ENCODE data around the gene DNHD1. TPM values are rescaled to one million over a fixed set of nuclear protein-coding genes. Genes with fewer than 3 reads are reported as not detected.

Gene DNHD1
- total RNA-seq, 1 experiment from 2014 or later, result 11.5 TPM

DNA sequence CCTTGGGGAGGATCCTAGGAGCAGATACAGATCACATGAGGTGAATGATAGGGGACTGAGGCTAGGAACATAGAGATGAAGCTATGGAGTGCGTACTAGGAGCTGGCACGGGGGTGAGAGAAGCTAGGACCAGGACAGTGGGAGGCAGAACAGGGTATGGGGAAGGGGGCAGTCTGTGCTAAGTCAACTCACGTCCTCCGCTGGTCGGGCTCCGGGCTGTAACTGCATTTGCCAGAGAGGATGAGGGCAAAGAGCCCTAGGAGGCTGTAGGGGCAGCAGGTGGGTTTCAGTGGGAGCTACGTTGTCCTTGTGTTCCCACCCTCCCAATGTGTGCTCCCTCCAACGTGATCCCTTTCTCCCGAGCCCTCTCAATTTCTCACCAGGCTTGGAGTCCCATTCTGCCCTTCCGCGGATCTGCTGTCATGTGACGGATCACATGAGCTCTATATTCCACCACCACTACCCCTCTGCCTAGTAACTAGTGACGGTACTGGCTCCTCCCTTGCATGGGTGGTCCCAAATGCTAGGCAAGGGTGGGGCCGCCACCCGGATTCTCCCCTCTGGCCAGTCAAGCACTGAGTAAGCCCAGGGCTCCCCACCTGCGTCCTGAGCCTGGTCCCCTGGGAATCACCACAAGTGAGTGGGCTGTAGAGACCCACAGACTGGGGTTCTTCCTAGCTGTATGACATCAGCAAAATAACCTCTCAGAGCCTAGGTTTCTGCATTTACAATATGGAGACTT lies 122.1 kb downstream of the DNHD1 start, which contains the start of gene TPP1:
Gene TPP1 (minus strand): TSS at position 419 of the 742 bp plus-strand sequence. CDS start 22 bp downstream, at position 397.
- ChIA-PET POLR2A (interaction anchor here (0.5 to 1.8 kb wide), 8 partner anchors 10 to 75 kb away, joined by 3 to 6 read pairs (median 4); partner anchors contain the start of genes ILK and MRPL17), CTCF (interaction anchor here (0.6 to 3.2 kb wide), 16 partner anchors 11 to 256 kb away, joined by 3 to 12 read pairs (median 4); partner anchors contain the start of genes ILK, MRPL17 and RRP8)
- ATAC-seq (peak; percentile 99), DNase-seq (ENCODE audit: low spot score) (peak; percentile 92)
- Mint-ChIP-seq H3K4me1 (no peaks in the 10 kb centered on the region), H3K9me3 (no peaks in the 10 kb centered on the region), H3K4me3 (no peak within 1 kb of the TSS), H3K27ac (no peak within 1 kb of the TSS), H3K36me3 (no peaks in the 10 kb centered on the region), H3K27me3 (ENCODE audit: low read depth) (no peaks in the 10 kb centered on the region)
- no peak for TF ChIP-seq EMX1 (CRISPR knock-in tag; IDR thresholded peaks at IDR 0.05)
- TF ChIP-seq, protein P1, sequence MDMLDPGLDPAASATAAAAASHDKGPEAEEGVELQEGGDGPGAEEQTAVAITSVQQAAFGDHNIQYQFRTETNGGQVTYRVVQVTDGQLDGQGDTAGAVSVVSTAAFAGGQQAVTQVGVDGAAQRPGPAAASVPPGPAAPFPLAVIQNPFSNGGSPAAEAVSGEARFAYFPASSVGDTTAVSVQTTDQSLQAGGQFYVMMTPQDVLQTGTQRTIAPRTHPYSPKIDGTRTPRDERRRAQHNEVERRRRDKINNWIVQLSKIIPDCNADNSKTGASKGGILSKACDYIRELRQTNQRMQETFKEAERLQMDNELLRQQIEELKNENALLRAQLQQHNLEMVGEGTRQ (CRISPR knock-in tag; IDR thresholded peaks at IDR 0.05), result peak; percentile 99
- TF ChIP-seq, protein P2, sequence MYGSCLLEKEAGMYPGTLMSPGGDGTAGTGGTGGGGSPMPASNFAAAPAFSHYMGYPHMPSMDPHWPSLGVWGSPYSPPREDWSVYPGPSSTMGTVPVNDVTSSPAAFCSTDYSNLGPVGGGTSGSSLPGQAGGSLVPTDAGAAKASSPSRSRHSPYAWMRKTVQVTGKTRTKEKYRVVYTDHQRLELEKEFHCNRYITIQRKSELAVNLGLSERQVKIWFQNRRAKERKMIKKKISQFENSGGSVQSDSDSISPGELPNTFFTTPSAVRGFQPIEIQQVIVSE (CRISPR knock-in tag; IDR thresholded peaks at IDR 0.05; ENCODE audit: borderline replicate concordance), result 0 out of 2 replicates have a peak, but pooled peaks have one; percentile 27
- TF ChIP-seq, protein P3, sequence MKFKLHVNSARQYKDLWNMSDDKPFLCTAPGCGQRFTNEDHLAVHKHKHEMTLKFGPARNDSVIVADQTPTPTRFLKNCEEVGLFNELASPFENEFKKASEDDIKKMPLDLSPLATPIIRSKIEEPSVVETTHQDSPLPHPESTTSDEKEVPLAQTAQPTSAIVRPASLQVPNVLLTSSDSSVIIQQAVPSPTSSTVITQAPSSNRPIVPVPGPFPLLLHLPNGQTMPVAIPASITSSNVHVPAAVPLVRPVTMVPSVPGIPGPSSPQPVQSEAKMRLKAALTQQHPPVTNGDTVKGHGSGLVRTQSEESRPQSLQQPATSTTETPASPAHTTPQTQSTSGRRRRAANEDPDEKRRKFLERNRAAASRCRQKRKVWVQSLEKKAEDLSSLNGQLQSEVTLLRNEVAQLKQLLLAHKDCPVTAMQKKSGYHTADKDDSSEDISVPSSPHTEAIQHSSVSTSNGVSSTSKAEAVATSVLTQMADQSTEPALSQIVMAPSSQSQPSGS (CRISPR knock-in tag; IDR thresholded peaks at IDR 0.05; ENCODE audit: borderline replicate concordance, low read depth), result no peak
- no peak for TF ChIP-seq ZNF396 (CRISPR knock-in tag; IDR thresholded peaks at IDR 0.05; ENCODE audit: borderline replicate concordance)
- TF ChIP-seq SOX15 (CRISPR knock-in tag; IDR thresholded peaks at IDR 0.05), result no peak
- no peak for TF ChIP-seq ZNF138 (CRISPR knock-in tag; conservative IDR thresholded peaks at IDR 0.05)
- TF ChIP-seq, protein P4, sequence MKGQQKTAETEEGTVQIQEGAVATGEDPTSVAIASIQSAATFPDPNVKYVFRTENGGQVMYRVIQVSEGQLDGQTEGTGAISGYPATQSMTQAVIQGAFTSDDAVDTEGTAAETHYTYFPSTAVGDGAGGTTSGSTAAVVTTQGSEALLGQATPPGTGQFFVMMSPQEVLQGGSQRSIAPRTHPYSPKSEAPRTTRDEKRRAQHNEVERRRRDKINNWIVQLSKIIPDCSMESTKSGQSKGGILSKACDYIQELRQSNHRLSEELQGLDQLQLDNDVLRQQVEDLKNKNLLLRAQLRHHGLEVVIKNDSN (CRISPR knock-in tag; IDR thresholded peaks at IDR 0.05), result peak; percentile 99
- TF ChIP-seq ZNF317 (CRISPR knock-in tag; IDR thresholded peaks at IDR 0.05; ENCODE audit: borderline replicate concordance, low read depth), result no peak
- TF ChIP-seq NFE2L1 (CRISPR knock-in tag; IDR thresholded peaks at IDR 0.05), result no peak
- TF ChIP-seq, protein P5, sequence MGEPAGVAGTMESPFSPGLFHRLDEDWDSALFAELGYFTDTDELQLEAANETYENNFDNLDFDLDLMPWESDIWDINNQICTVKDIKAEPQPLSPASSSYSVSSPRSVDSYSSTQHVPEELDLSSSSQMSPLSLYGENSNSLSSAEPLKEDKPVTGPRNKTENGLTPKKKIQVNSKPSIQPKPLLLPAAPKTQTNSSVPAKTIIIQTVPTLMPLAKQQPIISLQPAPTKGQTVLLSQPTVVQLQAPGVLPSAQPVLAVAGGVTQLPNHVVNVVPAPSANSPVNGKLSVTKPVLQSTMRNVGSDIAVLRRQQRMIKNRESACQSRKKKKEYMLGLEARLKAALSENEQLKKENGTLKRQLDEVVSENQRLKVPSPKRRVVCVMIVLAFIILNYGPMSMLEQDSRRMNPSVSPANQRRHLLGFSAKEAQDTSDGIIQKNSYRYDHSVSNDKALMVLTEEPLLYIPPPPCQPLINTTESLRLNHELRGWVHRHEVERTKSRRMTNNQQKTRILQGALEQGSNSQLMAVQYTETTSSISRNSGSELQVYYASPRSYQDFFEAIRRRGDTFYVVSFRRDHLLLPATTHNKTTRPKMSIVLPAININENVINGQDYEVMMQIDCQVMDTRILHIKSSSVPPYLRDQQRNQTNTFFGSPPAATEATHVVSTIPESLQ (CRISPR knock-in tag; IDR thresholded peaks at IDR 0.05), result no peak
- no peak for TF ChIP-seq FOXJ3 (CRISPR knock-in tag; IDR thresholded peaks at IDR 0.05; ENCODE audit: borderline replicate concordance)
- no peak for TF ChIP-seq TEAD1 (CRISPR knock-in tag; IDR thresholded peaks at IDR 0.05)
- TF ChIP-seq, protein P6, sequence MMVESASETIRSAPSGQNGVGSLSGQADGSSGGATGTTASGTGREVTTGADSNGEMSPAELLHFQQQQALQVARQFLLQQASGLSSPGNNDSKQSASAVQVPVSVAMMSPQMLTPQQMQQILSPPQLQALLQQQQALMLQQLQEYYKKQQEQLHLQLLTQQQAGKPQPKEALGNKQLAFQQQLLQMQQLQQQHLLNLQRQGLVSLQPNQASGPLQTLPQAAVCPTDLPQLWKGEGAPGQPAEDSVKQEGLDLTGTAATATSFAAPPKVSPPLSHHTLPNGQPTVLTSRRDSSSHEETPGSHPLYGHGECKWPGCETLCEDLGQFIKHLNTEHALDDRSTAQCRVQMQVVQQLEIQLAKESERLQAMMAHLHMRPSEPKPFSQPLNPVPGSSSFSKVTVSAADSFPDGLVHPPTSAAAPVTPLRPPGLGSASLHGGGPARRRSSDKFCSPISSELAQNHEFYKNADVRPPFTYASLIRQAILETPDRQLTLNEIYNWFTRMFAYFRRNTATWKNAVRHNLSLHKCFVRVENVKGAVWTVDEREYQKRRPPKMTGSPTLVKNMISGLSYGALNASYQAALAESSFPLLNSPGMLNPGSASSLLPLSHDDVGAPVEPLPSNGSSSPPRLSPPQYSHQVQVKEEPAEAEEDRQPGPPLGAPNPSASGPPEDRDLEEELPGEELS (CRISPR knock-in tag; IDR thresholded peaks at IDR 0.05), result no peak
- TF ChIP-seq, protein P7, sequence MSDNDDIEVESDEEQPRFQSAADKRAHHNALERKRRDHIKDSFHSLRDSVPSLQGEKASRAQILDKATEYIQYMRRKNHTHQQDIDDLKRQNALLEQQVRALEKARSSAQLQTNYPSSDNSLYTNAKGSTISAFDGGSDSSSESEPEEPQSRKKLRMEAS (CRISPR knock-in tag; IDR thresholded peaks at IDR 0.05), result 0 out of 2 replicates have a peak, but pooled peaks have one; percentile 29
- TF ChIP-seq MXD4 (CRISPR knock-in tag; IDR thresholded peaks at IDR 0.05; ENCODE audit: borderline replicate concordance), result no peak
- TF ChIP-seq, protein P8, sequence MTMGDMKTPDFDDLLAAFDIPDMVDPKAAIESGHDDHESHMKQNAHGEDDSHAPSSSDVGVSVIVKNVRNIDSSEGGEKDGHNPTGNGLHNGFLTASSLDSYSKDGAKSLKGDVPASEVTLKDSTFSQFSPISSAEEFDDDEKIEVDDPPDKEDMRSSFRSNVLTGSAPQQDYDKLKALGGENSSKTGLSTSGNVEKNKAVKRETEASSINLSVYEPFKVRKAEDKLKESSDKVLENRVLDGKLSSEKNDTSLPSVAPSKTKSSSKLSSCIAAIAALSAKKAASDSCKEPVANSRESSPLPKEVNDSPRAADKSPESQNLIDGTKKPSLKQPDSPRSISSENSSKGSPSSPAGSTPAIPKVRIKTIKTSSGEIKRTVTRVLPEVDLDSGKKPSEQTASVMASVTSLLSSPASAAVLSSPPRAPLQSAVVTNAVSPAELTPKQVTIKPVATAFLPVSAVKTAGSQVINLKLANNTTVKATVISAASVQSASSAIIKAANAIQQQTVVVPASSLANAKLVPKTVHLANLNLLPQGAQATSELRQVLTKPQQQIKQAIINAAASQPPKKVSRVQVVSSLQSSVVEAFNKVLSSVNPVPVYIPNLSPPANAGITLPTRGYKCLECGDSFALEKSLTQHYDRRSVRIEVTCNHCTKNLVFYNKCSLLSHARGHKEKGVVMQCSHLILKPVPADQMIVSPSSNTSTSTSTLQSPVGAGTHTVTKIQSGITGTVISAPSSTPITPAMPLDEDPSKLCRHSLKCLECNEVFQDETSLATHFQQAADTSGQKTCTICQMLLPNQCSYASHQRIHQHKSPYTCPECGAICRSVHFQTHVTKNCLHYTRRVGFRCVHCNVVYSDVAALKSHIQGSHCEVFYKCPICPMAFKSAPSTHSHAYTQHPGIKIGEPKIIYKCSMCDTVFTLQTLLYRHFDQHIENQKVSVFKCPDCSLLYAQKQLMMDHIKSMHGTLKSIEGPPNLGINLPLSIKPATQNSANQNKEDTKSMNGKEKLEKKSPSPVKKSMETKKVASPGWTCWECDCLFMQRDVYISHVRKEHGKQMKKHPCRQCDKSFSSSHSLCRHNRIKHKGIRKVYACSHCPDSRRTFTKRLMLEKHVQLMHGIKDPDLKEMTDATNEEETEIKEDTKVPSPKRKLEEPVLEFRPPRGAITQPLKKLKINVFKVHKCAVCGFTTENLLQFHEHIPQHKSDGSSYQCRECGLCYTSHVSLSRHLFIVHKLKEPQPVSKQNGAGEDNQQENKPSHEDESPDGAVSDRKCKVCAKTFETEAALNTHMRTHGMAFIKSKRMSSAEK (CRISPR knock-in tag; IDR thresholded peaks at IDR 0.05; ENCODE audit: borderline replicate concordance), result no peak
- TF ChIP-seq ZNF232 (CRISPR knock-in tag; IDR thresholded peaks at IDR 0.05), result no peak
- peak; percentile 75; the same call in 1 of the 2 replicates for TF ChIP-seq SP1 (CRISPR knock-in tag; conservative IDR thresholded peaks at IDR 0.05)
- TF ChIP-seq PRRX2 (CRISPR knock-in tag; IDR thresholded peaks at IDR 0.05), result no peak
- no peak for TF ChIP-seq ZNF263 (CRISPR knock-in tag; IDR thresholded peaks at IDR 0.05; ENCODE audit: low read depth)
- no peak for TF ChIP-seq RELA (CRISPR knock-in tag; IDR thresholded peaks at IDR 0.05; ENCODE audit: borderline replicate concordance)
- TF ChIP-seq FOXK1 (CRISPR knock-in tag; IDR thresholded peaks at IDR 0.05), result peak; percentile 77
- no peak for TF ChIP-seq KAT7 (CRISPR knock-in tag; IDR thresholded peaks at IDR 0.05; ENCODE audit: borderline replicate concordance)
- no peak for TF ChIP-seq IRF2 (CRISPR knock-in tag; IDR thresholded peaks at IDR 0.05; ENCODE audit: borderline replicate concordance, low read depth)
